Measurements from ENCODE around the gene LURAP1L. TPM values are rescaled to one million over a fixed set of nuclear protein-coding genes. Genes with fewer than 3 reads are reported as not detected.
A peak's percentile ranks its signal among the peaks of the same experiment; 100 is the strongest.

LURAP1L gene
- total and polyA plus RNA-seq, 9 of the 15 experiments (the other 6 are each of a cell fraction or from before 2014, with no cell fraction given), result 0.06 to 0.28 (median 0.07) TPM; not detected in 4

DNA sequence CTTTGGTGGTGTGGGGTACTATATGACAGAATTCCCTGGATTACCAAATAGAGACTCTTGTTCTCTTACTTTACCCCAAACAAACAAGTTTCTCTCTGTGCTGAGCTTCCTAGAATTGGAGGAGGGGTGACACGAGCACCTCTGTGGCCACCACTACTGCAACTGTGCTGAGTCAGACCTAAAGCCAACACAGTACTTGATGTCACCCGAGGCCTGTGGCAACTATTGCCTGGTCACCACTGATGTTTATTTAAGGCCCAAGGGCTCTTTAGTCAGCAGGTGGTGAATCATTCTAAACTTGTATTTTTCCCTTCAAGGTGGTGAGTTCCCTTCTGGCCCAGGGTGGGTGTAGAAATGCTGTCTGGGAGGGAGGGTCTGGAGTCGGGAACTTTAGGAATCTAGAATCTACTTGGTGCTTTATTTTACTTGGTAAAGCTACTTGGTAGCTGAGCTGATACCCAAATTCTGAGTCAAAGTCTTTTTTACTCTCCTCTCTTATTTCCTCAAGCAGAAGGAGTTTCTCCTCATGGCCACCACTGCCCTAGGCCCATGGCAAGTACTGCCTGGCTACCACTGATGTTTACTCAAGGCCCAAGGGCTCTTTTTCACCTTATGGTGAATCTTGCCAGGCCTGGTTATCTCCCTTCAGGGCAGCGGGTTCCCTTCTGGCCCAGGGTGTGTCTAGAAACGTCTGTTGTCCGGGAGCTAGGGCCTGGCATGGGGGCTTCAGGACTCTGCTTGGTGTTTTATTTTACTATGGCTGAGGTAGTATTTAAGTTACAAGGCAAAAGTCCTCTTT is 9.8 kb downstream of the LURAP1L start (continued):
- TF ChIP-seq, protein P1, sequence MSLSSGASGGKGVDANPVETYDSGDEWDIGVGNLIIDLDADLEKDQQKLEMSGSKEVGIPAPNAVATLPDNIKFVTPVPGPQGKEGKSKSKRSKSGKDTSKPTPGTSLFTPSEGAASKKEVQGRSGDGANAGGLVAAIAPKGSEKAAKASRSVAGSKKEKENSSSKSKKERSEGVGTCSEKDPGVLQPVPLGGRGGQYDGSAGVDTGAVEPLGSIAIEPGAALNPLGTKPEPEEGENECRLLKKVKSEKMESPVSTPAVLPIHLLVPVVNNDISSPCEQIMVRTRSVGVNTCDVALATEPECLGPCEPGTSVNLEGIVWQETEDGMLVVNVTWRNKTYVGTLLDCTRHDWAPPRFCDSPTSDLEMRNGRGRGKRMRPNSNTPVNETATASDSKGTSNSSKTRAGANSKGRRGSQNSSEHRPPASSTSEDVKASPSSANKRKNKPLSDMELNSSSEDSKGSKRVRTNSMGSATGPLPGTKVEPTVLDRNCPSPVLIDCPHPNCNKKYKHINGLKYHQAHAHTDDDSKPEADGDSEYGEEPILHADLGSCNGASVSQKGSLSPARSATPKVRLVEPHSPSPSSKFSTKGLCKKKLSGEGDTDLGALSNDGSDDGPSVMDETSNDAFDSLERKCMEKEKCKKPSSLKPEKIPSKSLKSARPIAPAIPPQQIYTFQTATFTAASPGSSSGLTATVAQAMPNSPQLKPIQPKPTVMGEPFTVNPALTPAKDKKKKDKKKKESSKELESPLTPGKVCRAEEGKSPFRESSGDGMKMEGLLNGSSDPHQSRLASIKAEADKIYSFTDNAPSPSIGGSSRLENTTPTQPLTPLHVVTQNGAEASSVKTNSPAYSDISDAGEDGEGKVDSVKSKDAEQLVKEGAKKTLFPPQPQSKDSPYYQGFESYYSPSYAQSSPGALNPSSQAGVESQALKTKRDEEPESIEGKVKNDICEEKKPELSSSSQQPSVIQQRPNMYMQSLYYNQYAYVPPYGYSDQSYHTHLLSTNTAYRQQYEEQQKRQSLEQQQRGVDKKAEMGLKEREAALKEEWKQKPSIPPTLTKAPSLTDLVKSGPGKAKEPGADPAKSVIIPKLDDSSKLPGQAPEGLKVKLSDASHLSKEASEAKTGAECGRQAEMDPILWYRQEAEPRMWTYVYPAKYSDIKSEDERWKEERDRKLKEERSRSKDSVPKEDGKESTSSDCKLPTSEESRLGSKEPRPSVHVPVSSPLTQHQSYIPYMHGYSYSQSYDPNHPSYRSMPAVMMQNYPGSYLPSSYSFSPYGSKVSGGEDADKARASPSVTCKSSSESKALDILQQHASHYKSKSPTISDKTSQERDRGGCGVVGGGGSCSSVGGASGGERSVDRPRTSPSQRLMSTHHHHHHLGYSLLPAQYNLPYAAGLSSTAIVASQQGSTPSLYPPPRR (CRISPR knock-in tag; IDR thresholded peaks at IDR 0.05; ENCODE audit: borderline replicate concordance), result no peak

DNA sequence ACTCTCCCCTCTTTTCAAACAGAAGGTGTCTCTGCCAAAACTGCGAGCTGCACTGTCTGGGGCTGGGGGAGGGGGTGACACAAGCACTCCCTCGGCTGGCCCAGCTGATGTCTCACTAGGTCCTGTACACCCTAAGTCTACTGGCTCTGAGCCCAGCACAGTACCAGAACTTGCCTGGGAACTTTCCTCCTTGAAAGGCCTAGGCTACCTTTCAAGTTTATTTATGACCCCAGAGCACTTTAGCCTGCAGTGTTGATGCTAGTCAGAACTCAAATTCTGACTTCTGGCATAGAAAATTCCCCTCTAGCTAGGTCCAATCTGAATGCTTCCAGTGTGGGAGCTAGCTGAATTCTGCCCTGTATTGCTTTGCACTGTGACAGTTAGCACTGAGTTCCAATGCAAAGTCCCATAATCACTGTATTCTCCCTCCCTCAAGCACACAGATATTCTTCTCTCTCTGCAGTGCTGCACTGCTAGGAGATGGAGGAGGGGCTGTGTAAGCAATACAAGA is 10.5 kb downstream of the LURAP1L start:
- no peaks in the 10 kb centered on the region for H4K20me1 ChIP-seq (replicated peaks; ENCODE audit: control insufficient read depth, insufficient read depth, low read length)
- ChIA-PET CTCF (ENCODE audit: low intra/inter-chr PET ratio) (no interaction called here), POLR2A (no interaction called here)
- peak overlapping the region; percentile 68; the same call in 2 of the 3 replicates for H3K27ac ChIP-seq (ENCODE audit: extremely low read depth, low read depth, low read length)
- ATAC-seq, result no peak; the same call in 2 of the 3 replicates
- TF ChIP-seq SNAPC5 (CRISPR knock-in tag; IDR thresholded peaks at IDR 0.05), result no peak
- TF ChIP-seq ZBED1 (IDR thresholded peaks at IDR 0.05), result no peak
- FAIRE-seq, result no peak
- no peaks in the 10 kb centered on the region for H3K36me3 ChIP-seq (ENCODE audit: control insufficient read depth, insufficient read depth, low read length)
- H3K9me1 ChIP-seq (ENCODE audit: control insufficient read depth, insufficient read depth, low read length), result no peaks in the 10 kb centered on the region
- peak overlapping the region; percentile 32; the same call in 1 of the 2 replicates for H2AFZ ChIP-seq (ENCODE audit: low read depth, low read length)
- peak in 1 of 4 experiments; percentile 5 for DNase-seq (ENCODE audit: extremely low read depth in 1 of 4, low spot score in 3 of 4)
- WGBS (ENCODE audit: insufficient coverage, low coverage, missing lambda C conversion rate), result 0% methylated on average over 1 of the region's 2 CpGs
- no peak overlapping the region for H3K4me3 ChIP-seq
- H3K27me3 ChIP-seq (ENCODE audit: control insufficient read depth in 2 of 2, insufficient read depth in 2 of 2, low read length in 2 of 2), result no peaks in the 10 kb centered on the region
- intact Hi-C loops (cut with micrococcal nuclease) (no loop called here), in situ Hi-C loops (cut with MboI) (no loop called here)
- H3K4me2 ChIP-seq (ENCODE audit: insufficient read depth, low read length), result no peak overlapping the region; the same call in 1 of the 2 replicates
- no TSS peak for BruUV-seq (replicated peaks)
- H3K9ac ChIP-seq (ENCODE audit: insufficient read depth in 1 of 2, low read depth in 2 of 2, low read length in 2 of 2), result no peak overlapping the region; a peak in 1 of 4 replicates
- H3K4me1 ChIP-seq (replicated peaks in 1 of 2; ENCODE audit: control insufficient read depth in 2 of 2, insufficient read depth in 2 of 2, low read length in 2 of 2), result 0 out of 5 replicates have a peak, but pooled peaks cover 0 to 2% of the 10 kb centered on the region in 2 experiments
- H3K79me2 ChIP-seq (ENCODE audit: control insufficient read depth, insufficient read depth, low read length), result no peaks in the 10 kb centered on the region
- no peaks in the 10 kb centered on the region for H3K9me3 ChIP-seq (replicated peaks; ENCODE audit: control insufficient read depth, insufficient read depth, low read depth, low read length)
